CD4-positive, alpha-beta T cell treated with Interleukin-2 at 100 ng/mL for 4 hours (primary cell): ENCODE results near the gene ALK.
"Not testable (repeated sequence)": the region's sequence is repeated elsewhere in the genome, so short reads cannot be mapped to it uniquely, and the experiment has no call there.

Experiments
- DNase-seq: peaks from one replicate; pipeline ENCODE4 v3.0.0-alpha.2; 2020; ENCODE audit warnings: low spot score

Gene ALK

GRCh38 chr2:29246383-29247300 is 674.7 kb downstream of the ALK start:
- DNase-seq = no peak

- DNase-seq = no peak
Observed at GRCh38 chr2:29245742-29246382, 675.5 kb downstream of the ALK start.

GRCh38 chr2:29245035-29245741 is 676.2 kb downstream of the ALK start:
- DNase-seq = not testable (repeated sequence)

GRCh38 chr2:29242621-29243375 is 678.6 kb downstream of the ALK start:
- no peak for DNase-seq

- no peak for DNase-seq
Observed at GRCh38 chr2:29241955-29242565, 679.3 kb downstream of the ALK start.

GRCh38 chr2:29241341-29241740 is 680.0 kb downstream of the ALK start:
- DNase-seq = no peak

- DNase-seq = no peak
Observed at GRCh38 chr2:29240601-29241000, 680.8 kb downstream of the ALK start.

GRCh38 chr2:29239209-29239960 is 682.0 kb downstream of the ALK start:
- no peak for DNase-seq

GRCh38 chr2:29238497-29238896 is 682.9 kb downstream of the ALK start:
- no peak for DNase-seq

GRCh38 chr2:29236074-29236473 is 685.3 kb downstream of the ALK start:
- no peak for DNase-seq

- DNase-seq = no peak
Observed at GRCh38 chr2:29235411-29235810, 686.0 kb downstream of the ALK start.

GRCh38 chr2:29233428-29233827 is 688.0 kb downstream of the ALK start:
- no peak for DNase-seq

- no peak for DNase-seq
Observed at GRCh38 chr2:29232041-29232440, 689.3 kb downstream of the ALK start.

- no peak for DNase-seq
Observed at GRCh38 chr2:29229640-29230039, 691.7 kb downstream of the ALK start.

- DNase-seq = no peak
Observed at GRCh38 chr2:29228947-29229346, 692.4 kb downstream of the ALK start.

GRCh38 chr2:29227935-29228675 is 693.3 kb downstream of the ALK start:
- no peak for DNase-seq

GRCh38 chr2:29226808-29227207 is 694.6 kb downstream of the ALK start:
- DNase-seq = no peak

GRCh38 chr2:29226375-29226774 is 695.0 kb downstream of the ALK start:
- DNase-seq = no peak

GRCh38 chr2:29225814-29226213 is 695.6 kb downstream of the ALK start:
- no peak for DNase-seq
